GM23338 (cell line): ENCODE measurements around the gene MAMDC2.

ENCODE experiments used
- CREB1 ChIP-seq: fragments of 250-450 bp; sonication (Bioruptor Pico); IDR thresholded peaks from 2 replicates; pipeline ENCODE4 v1.5.0; 2020; ENCODE audit warnings: low read depth, mild to moderate bottlenecking, moderate library complexity
- CTCF ChIP-seq, 2 experiments: fragments of 200-600 bp in 1 of 2; sonication (generic) in 1 of 2; conservative IDR thresholded peaks; 2 replicates each; pipeline versions ENCODE4 v1.5.1 to v1.6.1; 2016 to 2017; ENCODE audit warnings: antibody characterized with exemption in 2 of 2, low read depth in 2 of 2, mild to moderate bottlenecking in 2 of 2, moderate library complexity in 1 of 2
- ETS1 ChIP-seq: IDR thresholded peaks from 2 replicates; pipeline ENCODE4 v1.6.1; 2016; ENCODE audit warnings: antibody characterized with exemption
- EZH2 ChIP-seq: fragments of 200-600 bp; sonication (generic); IDR thresholded peaks from one replicate; pipeline ENCODE4 v1.8.0; 2017; ENCODE audit warnings: antibody characterized with exemption, mild to moderate bottlenecking, low read depth; ENCODE audit not compliant: unreplicated experiment
- EZH2phosphoT487 ChIP-seq: fragments of 200-600 bp; sonication (generic); IDR thresholded peaks from one replicate; pipeline ENCODE4 v1.8.1; 2018; ENCODE audit warnings: antibody characterized with exemption; ENCODE audit not compliant: unreplicated experiment
- JUNB ChIP-seq: IDR thresholded peaks from one replicate; pipeline ENCODE4 v1.6.1; 2016; ENCODE audit warnings: antibody characterized with exemption; ENCODE audit not compliant: unreplicated experiment
- NANOG ChIP-seq: IDR thresholded peaks from 2 replicates; pipeline ENCODE4 v1.6.1; 2016; ENCODE audit warnings: antibody characterized with exemption, borderline replicate concordance
- POLR2AphosphoS5 ChIP-seq: IDR thresholded peaks from 2 replicates; pipeline ENCODE4 v1.6.1; 2016; ENCODE audit warnings: antibody characterized with exemption, low read depth
- REST ChIP-seq: IDR thresholded peaks from one replicate; pipeline ENCODE4 v1.6.1; 2018; ENCODE audit warnings: antibody characterized with exemption; ENCODE audit not compliant: unreplicated experiment
- STAT1 ChIP-seq: IDR thresholded peaks from one replicate; pipeline ENCODE4 v1.6.1; 2016; ENCODE audit warnings: antibody characterized with exemption; ENCODE audit not compliant: unreplicated experiment
- ZNF331 ChIP-seq: fragments of 250-450 bp; sonication (Bioruptor Pico); IDR thresholded peaks from 2 replicates; pipeline ENCODE4 v1.5.0; 2020; ENCODE audit warnings: low read depth, mild to moderate bottlenecking, moderate library complexity

- no peak for TF ChIP-seq CTCF (conservative IDR thresholded peaks at IDR 0.05; ENCODE audit: low read depth in 2 of 2)
- TF ChIP-seq EZH2 = no peak
- no peak for TF ChIP-seq POLR2AphosphoS5
- no peak for TF ChIP-seq EZH2phosphoT487
- no peak for TF ChIP-seq JUNB
- TF ChIP-seq REST = no peak
- TF ChIP-seq STAT1 = no peak
- no peak for TF ChIP-seq CREB1 (CRISPR knock-in tag)
- no peak for TF ChIP-seq ETS1
- TF ChIP-seq ZNF331 (CRISPR knock-in tag) = no peak
- no peak for TF ChIP-seq NANOG
Observed at GRCh38 chr9:69996967-69997366, 46.7 kb upstream of the MAMDC2 start.
